Loucy (cell line): Measurements from ENCODE around the gene PEAR1.

ENCODE experiments used
- EZH2phosphoT487 ChIP-seq: fragments of 200-600 bp; IDR thresholded peaks from 2 replicates; pipeline ENCODE4 v1.6.1; 2018; ENCODE audit warnings: antibody characterized with exemption, mild to moderate bottlenecking, moderate library complexity, borderline replicate concordance
- TF ChIP-seq, protein P1 (sequence below): fragments of 200-600 bp; sonication (generic); conservative IDR thresholded peaks from 2 replicates; pipeline ENCODE4 v1.5.1; 2014; ENCODE audit warnings: mild to moderate bottlenecking, antibody characterized with exemption, low read length

DNA sequence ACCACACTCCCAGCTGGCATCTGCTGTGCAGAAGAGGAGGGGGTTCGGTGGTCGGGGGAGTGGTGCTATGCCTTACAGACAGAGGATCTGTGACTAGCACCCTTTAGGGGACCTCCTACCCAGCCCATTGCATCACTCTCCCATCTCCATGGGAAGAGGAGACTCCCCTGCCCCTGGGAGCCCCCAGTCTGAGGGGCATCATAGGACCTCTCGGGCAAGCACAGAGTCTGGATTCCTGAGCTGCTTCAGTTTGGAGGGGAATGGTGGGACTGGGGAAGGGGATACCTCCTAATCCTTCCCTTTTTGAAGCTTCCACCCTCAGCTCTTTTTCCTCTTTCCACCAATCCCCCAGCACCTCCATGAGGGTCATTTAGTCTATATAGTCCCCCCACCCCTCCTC lies 36.0 kb upstream of the PEAR1 start:
- TF ChIP-seq, protein P1, sequence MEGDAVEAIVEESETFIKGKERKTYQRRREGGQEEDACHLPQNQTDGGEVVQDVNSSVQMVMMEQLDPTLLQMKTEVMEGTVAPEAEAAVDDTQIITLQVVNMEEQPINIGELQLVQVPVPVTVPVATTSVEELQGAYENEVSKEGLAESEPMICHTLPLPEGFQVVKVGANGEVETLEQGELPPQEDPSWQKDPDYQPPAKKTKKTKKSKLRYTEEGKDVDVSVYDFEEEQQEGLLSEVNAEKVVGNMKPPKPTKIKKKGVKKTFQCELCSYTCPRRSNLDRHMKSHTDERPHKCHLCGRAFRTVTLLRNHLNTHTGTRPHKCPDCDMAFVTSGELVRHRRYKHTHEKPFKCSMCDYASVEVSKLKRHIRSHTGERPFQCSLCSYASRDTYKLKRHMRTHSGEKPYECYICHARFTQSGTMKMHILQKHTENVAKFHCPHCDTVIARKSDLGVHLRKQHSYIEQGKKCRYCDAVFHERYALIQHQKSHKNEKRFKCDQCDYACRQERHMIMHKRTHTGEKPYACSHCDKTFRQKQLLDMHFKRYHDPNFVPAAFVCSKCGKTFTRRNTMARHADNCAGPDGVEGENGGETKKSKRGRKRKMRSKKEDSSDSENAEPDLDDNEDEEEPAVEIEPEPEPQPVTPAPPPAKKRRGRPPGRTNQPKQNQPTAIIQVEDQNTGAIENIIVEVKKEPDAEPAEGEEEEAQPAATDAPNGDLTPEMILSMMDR: no peak
- TF ChIP-seq EZH2phosphoT487: no peak
